B cell (primary cell): ENCODE measurements around the gene B3GALNT1.

Source experiments
- EZH2 ChIP-seq: IDR thresholded peaks from 2 replicates; pipeline ENCODE4 v1.6.1; 2012; ENCODE audit warnings: borderline replicate concordance, low read depth, mild to moderate bottlenecking, moderate library complexity, low read length; ENCODE audit not compliant: insufficient read depth, poor library complexity, severe bottlenecking
- TF ChIP-seq, protein P1 (sequence below): fragments of 200-600 bp; IDR thresholded peaks from one replicate; pipeline ENCODE4 v1.8.0; 2022; ENCODE audit warnings: antibody characterized with exemption, mild to moderate bottlenecking

DNA sequence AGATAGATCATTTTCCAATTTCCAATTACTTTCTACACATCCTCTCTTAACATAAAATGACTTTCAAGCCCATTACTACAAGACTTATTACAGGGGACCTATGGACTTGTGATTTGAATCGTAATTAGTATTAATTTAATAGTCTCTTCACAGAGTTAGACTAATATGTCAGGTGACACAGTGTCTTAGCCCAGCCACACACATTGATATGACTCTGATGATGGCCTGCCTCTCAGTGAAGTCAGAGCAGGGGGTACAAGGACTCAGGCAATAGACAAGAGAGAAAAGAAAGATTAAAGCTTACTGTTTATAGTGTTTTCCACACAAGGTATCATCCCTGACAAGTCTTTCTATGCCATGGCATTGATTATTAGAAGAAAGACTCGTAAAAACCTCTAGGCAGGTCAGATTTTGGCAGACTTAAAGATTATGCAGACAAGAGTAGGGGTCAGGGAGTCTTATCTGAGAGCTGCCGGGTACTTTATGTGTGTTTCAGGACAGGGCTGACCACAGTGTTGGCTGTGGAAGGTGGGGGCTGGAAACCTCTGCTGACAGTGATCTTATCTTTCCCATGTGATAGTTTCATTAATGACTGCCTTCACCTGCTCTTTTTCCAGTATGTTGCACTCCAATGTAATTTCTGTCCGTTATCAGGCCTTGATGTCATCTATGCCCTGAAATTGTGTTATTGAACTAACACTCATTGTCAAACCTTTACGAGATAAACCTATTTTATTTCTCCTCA, 50.1 kb downstream of the B3GALNT1 start:
- TF ChIP-seq, protein P1, sequence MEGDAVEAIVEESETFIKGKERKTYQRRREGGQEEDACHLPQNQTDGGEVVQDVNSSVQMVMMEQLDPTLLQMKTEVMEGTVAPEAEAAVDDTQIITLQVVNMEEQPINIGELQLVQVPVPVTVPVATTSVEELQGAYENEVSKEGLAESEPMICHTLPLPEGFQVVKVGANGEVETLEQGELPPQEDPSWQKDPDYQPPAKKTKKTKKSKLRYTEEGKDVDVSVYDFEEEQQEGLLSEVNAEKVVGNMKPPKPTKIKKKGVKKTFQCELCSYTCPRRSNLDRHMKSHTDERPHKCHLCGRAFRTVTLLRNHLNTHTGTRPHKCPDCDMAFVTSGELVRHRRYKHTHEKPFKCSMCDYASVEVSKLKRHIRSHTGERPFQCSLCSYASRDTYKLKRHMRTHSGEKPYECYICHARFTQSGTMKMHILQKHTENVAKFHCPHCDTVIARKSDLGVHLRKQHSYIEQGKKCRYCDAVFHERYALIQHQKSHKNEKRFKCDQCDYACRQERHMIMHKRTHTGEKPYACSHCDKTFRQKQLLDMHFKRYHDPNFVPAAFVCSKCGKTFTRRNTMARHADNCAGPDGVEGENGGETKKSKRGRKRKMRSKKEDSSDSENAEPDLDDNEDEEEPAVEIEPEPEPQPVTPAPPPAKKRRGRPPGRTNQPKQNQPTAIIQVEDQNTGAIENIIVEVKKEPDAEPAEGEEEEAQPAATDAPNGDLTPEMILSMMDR = no peak
- no peak for TF ChIP-seq EZH2
